ENCODE data around the gene DAAM1.

The DAAM1 gene

DNA sequence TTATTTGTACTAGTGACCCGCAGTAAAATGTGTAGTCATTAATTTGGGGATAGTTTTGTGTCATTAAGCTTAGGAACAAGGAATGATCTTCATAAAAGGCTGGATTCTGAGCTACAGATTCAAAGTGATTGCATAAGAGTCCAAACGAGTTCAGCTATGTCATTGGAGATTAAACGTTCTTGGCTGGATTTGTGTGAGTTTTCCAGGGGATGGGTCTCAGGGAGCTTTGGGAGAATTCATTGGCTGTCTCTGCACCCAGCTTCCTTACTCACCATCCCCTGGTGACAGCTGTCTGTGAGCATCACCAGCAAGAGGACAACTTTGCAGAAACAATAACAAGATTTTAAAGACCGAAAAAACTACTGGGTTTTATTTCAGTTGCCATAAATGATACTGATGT lies 130.4 kb downstream of the DAAM1 start:
- Histone ChIP-seq H3K9ac (ENCODE audit: low read length) (no peak overlapping the region), H3K4me3 (ENCODE audit: low read depth in 1 of 2, low read length in 2 of 2) (no peak overlapping the region), H3K36me3 (ENCODE audit: insufficient read depth, low read length) (peaks cover 7% of the 10 kb centered on the region), H3K27ac (ENCODE audit: low read depth, low read length) (no peak overlapping the region), H3K27me3 (ENCODE audit: control insufficient read depth in 1 of 2, insufficient read depth in 2 of 2, low read length in 2 of 2) (no peaks in the 10 kb centered on the region), H3K4me1 (ENCODE audit: insufficient read depth, low read length) (peaks cover 63% of the 10 kb centered on the region), H3K9me3 (ENCODE audit: low read length) (no peaks in the 10 kb centered on the region)

GRCh38 chr14:59320361-59320760 lies 131.9 kb downstream of the DAAM1 start:
- Histone ChIP-seq H3K9ac (ENCODE audit: low read length) (no peak overlapping the region), H3K27me3 (ENCODE audit: control insufficient read depth in 1 of 2, insufficient read depth in 2 of 2, low read length in 2 of 2) (no peaks in the 10 kb centered on the region), H3K4me1 (ENCODE audit: insufficient read depth, low read length) (peaks cover 50% of the 10 kb centered on the region), H3K4me3 (ENCODE audit: low read depth in 1 of 2, low read length in 2 of 2) (no peak overlapping the region), H3K9me3 (ENCODE audit: low read length) (no peaks in the 10 kb centered on the region), H3K27ac (ENCODE audit: low read depth, low read length) (no peak overlapping the region), H3K36me3 (ENCODE audit: insufficient read depth, low read length) (peaks cover 7% of the 10 kb centered on the region)

DNA sequence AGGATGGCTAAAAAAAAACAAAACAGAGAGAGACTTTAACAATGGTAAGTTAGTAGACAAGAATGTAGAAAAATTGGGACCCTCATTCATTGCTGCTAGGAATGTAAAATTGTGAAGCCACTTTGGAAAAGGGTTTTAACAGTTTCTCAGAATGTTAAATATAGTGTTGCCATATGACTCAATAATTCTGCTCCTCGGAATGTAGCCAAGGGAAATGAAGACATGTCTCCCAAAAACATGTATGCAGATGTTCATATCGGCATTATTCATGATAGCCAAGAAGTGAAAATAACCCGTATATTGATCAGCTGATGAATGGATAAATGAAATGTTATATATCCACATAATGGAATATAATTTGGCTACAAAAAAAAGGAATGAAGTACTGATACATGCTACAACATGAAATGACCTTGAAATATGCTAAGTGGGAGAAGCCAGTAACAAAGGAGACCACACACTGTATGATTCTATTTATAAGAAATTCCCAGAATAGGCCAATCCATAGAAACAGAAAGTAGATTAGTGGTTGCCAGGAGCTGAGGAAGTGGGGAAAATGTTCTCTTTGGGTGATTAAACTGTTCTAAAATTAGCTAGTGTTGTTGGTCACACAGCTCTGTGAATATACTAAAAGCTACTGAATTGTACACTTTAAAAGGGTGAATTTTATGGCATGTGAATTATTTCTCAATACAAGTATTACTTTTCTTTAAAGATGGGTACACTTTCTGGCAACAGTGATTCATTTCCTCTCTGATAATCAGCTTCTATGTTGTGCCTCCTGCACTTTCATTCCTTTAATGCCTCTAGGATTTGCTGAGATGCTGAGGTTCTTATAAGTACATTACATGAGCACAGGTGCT lies 132.5 kb downstream of the DAAM1 start:
- H3K9me3 ChIP-seq (ENCODE audit: low read length) = no peaks in the 10 kb centered on the region
- no peaks in the 10 kb centered on the region for H3K27me3 ChIP-seq (ENCODE audit: control insufficient read depth in 1 of 2, insufficient read depth in 2 of 2, low read length in 2 of 2)
- peak overlapping the region; percentile 12 for H3K27ac ChIP-seq (ENCODE audit: low read depth, low read length)
- no peak overlapping the region for H3K4me3 ChIP-seq (ENCODE audit: low read depth in 1 of 2, low read length in 2 of 2)
- peaks cover 43% of the 10 kb centered on the region for H3K4me1 ChIP-seq (ENCODE audit: insufficient read depth, low read length)
- peaks cover 13% of the 10 kb centered on the region for H3K36me3 ChIP-seq (ENCODE audit: insufficient read depth, low read length)
- no peak overlapping the region for H3K9ac ChIP-seq (ENCODE audit: low read length)

GRCh38 chr14:59321626-59321949 lies 133.1 kb downstream of the DAAM1 start:
- Histone ChIP-seq H3K36me3 (ENCODE audit: insufficient read depth, low read length) (peaks cover 16% of the 10 kb centered on the region), H3K4me1 (ENCODE audit: insufficient read depth, low read length) (peaks cover 40% of the 10 kb centered on the region), H3K27ac (ENCODE audit: low read depth, low read length) (peak overlapping the region; percentile 12), H3K27me3 (ENCODE audit: control insufficient read depth in 1 of 2, insufficient read depth in 2 of 2, low read length in 2 of 2) (no peaks in the 10 kb centered on the region), H3K4me3 (ENCODE audit: low read depth in 1 of 2, low read length in 2 of 2) (no peak overlapping the region), H3K9ac (ENCODE audit: low read length) (no peak overlapping the region), H3K9me3 (ENCODE audit: low read length) (no peaks in the 10 kb centered on the region)

- Histone ChIP-seq H3K4me3 (ENCODE audit: low read depth in 1 of 2, low read length in 2 of 2) (no peak overlapping the region), H3K9ac (ENCODE audit: low read length) (no peak overlapping the region), H3K27me3 (ENCODE audit: control insufficient read depth in 1 of 2, insufficient read depth in 2 of 2, low read length in 2 of 2) (no peaks in the 10 kb centered on the region), H3K27ac (ENCODE audit: low read depth, low read length) (peak overlapping the region; percentile 12), H3K36me3 (ENCODE audit: insufficient read depth, low read length) (peaks cover 39% of the 10 kb centered on the region), H3K9me3 (ENCODE audit: low read length) (no peaks in the 10 kb centered on the region), H3K4me1 (ENCODE audit: insufficient read depth, low read length) (peaks cover 29% of the 10 kb centered on the region)
Measured at GRCh38 chr14:59325906-59326305, 137.4 kb downstream of the DAAM1 start.

GRCh38 chr14:59328454-59328853 lies 140.0 kb downstream of the DAAM1 start:
- Histone ChIP-seq H3K27me3 (ENCODE audit: control insufficient read depth in 1 of 2, insufficient read depth in 2 of 2, low read length in 2 of 2) (no peaks in the 10 kb centered on the region), H3K9ac (ENCODE audit: low read length) (no peak overlapping the region), H3K4me3 (ENCODE audit: low read depth in 1 of 2, low read length in 2 of 2) (no peak overlapping the region), H3K27ac (ENCODE audit: low read depth, low read length) (no peak overlapping the region), H3K4me1 (ENCODE audit: insufficient read depth, low read length) (peaks cover 34% of the 10 kb centered on the region), H3K9me3 (ENCODE audit: low read length) (no peaks in the 10 kb centered on the region), H3K36me3 (ENCODE audit: insufficient read depth, low read length) (peaks cover 46% of the 10 kb centered on the region)

- Histone ChIP-seq H3K36me3 (ENCODE audit: insufficient read depth, low read length) (peaks cover 52% of the 10 kb centered on the region), H3K27ac (ENCODE audit: low read depth, low read length) (no peak overlapping the region), H3K4me3 (ENCODE audit: low read depth in 1 of 2, low read length in 2 of 2) (no peak overlapping the region), H3K27me3 (ENCODE audit: control insufficient read depth in 1 of 2, insufficient read depth in 2 of 2, low read length in 2 of 2) (no peaks in the 10 kb centered on the region), H3K9me3 (ENCODE audit: low read length) (no peaks in the 10 kb centered on the region), H3K4me1 (ENCODE audit: insufficient read depth, low read length) (peaks cover 54% of the 10 kb centered on the region), H3K9ac (ENCODE audit: low read length) (no peak overlapping the region)
Measured at GRCh38 chr14:59330455-59330854, 142.0 kb downstream of the DAAM1 start.

DNA sequence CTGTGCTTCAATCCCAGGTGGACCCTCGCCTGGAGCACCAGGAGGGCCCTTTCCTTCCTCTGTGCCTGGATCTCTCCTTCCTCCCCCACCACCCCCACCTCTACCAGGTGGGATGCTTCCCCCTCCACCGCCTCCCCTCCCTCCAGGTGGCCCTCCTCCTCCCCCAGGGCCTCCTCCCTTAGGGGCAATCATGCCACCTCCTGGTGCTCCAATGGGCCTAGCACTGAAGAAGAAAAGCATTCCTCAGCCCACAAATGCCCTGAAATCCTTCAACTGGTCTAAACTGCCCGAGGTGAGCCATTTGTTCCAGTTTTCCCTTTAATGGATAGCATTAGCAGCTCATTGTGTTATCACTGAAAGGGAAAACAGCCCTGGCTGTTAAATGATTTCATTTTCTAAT lies 142.8 kb downstream of the DAAM1 start:
- Histone ChIP-seq H3K4me3 (ENCODE audit: low read depth in 1 of 2, low read length in 2 of 2) (no peak overlapping the region), H3K27ac (ENCODE audit: low read depth, low read length) (peak overlapping the region; percentile 16), H3K36me3 (ENCODE audit: insufficient read depth, low read length) (peaks cover 46% of the 10 kb centered on the region), H3K9me3 (ENCODE audit: low read length) (no peaks in the 10 kb centered on the region), H3K27me3 (ENCODE audit: control insufficient read depth in 1 of 2, insufficient read depth in 2 of 2, low read length in 2 of 2) (no peaks in the 10 kb centered on the region), H3K4me1 (ENCODE audit: insufficient read depth, low read length) (peaks cover 55% of the 10 kb centered on the region), H3K9ac (ENCODE audit: low read length) (no peak overlapping the region)

GRCh38 chr14:59332727-59333126 lies 144.3 kb downstream of the DAAM1 start:
- H3K9ac ChIP-seq (ENCODE audit: low read length) = no peak overlapping the region

GRCh38 chr14:59333235-59333634 lies 144.8 kb downstream of the DAAM1 start:
- Histone ChIP-seq H3K4me1 (ENCODE audit: insufficient read depth, low read length) (peaks cover 69% of the 10 kb centered on the region), H3K9ac (ENCODE audit: low read length) (no peak overlapping the region), H3K27me3 (ENCODE audit: control insufficient read depth in 1 of 2, insufficient read depth in 2 of 2, low read length in 2 of 2) (no peaks in the 10 kb centered on the region), H3K4me3 (ENCODE audit: low read depth in 1 of 2, low read length in 2 of 2) (peak overlapping the region in 1 of 2 donors; percentile 2), H3K27ac (ENCODE audit: low read depth, low read length) (peak overlapping the region; percentile 87), H3K36me3 (ENCODE audit: insufficient read depth, low read length) (peaks cover 32% of the 10 kb centered on the region), H3K9me3 (ENCODE audit: low read length) (no peaks in the 10 kb centered on the region)

More at GRCh38 chr14:59332727-59333126, 144.3 kb downstream of the DAAM1 start:
- Histone ChIP-seq H3K9me3 (ENCODE audit: low read length) (no peaks in the 10 kb centered on the region), H3K36me3 (ENCODE audit: insufficient read depth, low read length) (peaks cover 37% of the 10 kb centered on the region), H3K4me1 (ENCODE audit: insufficient read depth, low read length) (peaks cover 68% of the 10 kb centered on the region), H3K27me3 (ENCODE audit: control insufficient read depth in 1 of 2, insufficient read depth in 2 of 2, low read length in 2 of 2) (no peaks in the 10 kb centered on the region), H3K27ac (ENCODE audit: low read depth, low read length) (peak overlapping the region; percentile 87), H3K4me3 (ENCODE audit: low read depth in 1 of 2, low read length in 2 of 2) (no peak overlapping the region)

GRCh38 chr14:59333668-59334067 lies 145.2 kb downstream of the DAAM1 start:
- Histone ChIP-seq H3K9me3 (ENCODE audit: low read length) (no peaks in the 10 kb centered on the region), H3K9ac (ENCODE audit: low read length) (no peak overlapping the region), H3K4me1 (ENCODE audit: insufficient read depth, low read length) (peaks cover 68% of the 10 kb centered on the region), H3K36me3 (ENCODE audit: insufficient read depth, low read length) (peaks cover 27% of the 10 kb centered on the region), H3K4me3 (ENCODE audit: low read depth in 1 of 2, low read length in 2 of 2) (peak overlapping the region in 1 of 2 donors; percentile 2), H3K27ac (ENCODE audit: low read depth, low read length) (peak overlapping the region; percentile 87), H3K27me3 (ENCODE audit: control insufficient read depth in 1 of 2, insufficient read depth in 2 of 2, low read length in 2 of 2) (no peaks in the 10 kb centered on the region)

DNA sequence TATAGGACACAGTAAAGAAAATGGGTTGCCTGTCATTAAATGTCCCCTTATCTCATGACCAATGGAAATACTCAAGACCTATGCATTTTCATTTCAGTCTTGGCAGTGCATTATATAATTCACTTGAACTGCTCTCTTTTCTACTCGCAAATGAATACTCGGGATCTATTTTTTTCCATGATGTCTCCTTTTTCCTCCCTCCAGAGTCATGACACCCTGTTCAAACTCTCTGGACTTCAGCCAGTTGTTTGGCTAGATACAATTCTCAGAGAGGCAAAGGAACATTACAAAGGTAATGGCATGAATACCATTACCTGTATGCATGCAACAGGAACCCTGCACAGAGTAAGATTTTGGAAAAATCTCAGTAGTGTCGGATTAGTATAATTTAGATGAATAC lies 145.8 kb downstream of the DAAM1 start:
- Histone ChIP-seq H3K27ac (ENCODE audit: low read depth, low read length) (peak overlapping the region; percentile 87), H3K4me1 (ENCODE audit: insufficient read depth, low read length) (peaks cover 62% of the 10 kb centered on the region), H3K27me3 (ENCODE audit: control insufficient read depth in 1 of 2, insufficient read depth in 2 of 2, low read length in 2 of 2) (no peaks in the 10 kb centered on the region), H3K9ac (ENCODE audit: low read length) (no peak overlapping the region), H3K36me3 (ENCODE audit: insufficient read depth, low read length) (peaks cover 21% of the 10 kb centered on the region), H3K4me3 (ENCODE audit: low read depth in 1 of 2, low read length in 2 of 2) (no peak overlapping the region), H3K9me3 (ENCODE audit: low read length) (no peaks in the 10 kb centered on the region)
